HPDE6-E6E7 (cell line): ENCODE data around the gene MYEOV.

Experiments
- DNase-seq: peaks from one replicate; pipeline ENCODE4 v3.0.0; 2011; ENCODE audit warnings: missing footprints; ENCODE audit errors: extremely low spot score

MYEOV gene

GRCh38 chr11:69265911-69266510, 27.9 kb upstream of the MYEOV start:
- DNase-seq = no peak

- no peak for DNase-seq
Measured at GRCh38 chr11:69267395-69267805, 26.6 kb upstream of the MYEOV start.

- DNase-seq = no peak
Measured at GRCh38 chr11:69268911-69269310, 25.0 kb upstream of the MYEOV start.

DNA sequence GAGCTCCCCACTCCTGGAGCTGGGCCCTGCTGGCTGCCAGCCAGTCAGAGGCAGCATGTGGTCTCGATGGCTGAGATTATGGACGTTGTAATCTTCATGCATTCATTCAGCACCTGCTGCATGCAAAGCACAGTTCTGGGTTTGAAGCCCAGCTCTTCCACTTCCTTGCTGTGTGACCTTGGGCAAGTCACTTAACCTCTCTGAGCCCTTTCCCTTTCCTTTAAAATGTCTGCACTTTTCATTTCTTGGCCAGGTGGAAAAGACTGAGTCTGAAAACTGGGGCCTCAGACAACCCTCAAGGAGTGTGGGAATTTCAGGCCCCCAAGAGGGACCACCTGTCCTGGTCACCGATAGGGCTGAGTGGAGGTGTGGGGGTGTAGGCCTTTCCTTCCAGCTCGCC, 24.6 kb upstream of the MYEOV start:
- no peak for DNase-seq

DNA sequence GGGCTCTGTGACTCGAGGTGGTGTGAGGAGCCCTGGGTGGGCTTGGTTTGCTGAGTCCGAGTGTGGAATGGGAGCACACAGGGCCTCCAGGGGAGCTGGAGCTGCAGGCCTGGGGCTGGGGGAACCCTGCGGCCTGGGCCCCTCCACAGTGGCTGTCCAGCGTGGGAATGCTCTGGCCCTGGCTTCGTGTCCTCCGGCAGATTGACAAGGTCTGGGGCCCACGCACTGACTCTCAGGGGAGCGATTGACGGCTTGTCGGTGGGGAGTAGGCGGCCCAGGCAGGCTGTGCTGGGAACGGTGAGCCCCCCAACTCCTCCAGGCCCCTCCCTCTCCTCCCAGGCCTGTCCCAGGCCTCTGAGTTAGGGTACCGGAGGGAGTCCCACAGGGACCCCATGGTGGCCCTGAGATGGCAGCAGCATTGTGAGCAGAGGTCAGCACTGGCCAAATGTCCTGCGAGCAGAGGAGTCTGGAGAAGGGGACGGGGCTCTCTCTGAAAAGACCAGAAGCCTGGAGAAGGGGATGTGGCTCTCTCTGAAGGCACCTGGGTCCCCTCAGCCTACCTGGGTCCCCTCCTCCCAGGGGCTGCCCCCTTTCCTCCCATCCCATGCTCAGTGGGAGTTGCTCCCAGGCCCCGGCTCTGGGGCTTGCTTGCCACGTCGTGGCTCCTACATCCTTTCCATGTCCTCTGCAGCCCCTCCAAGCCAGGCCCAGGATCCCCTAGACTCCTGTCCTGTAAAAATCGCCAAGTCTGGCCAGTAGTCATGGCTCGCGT, 23.8 kb upstream of the MYEOV start:
- DNase-seq = no peak

DNA sequence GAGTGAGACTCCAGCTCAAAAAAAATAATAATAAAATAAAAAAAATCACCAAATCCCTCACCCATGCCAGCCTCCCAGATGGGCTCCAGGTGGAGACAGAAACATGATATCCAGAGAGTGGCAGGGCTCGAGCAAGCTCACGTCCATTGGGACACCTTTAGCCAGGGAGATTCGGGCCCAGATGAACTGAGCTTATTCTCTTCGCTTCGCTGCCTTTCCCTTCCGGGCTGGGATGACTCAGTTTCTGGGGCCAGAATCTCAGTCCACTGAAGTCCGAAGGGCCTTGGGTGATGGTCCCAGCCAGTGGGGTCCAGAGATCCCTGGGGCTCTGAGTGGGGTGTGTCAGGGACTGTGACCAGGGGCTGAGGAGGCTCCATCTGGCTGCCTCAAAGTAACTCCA, 23.0 kb upstream of the MYEOV start:
- DNase-seq = no peak

- no peak for DNase-seq
Measured at GRCh38 chr11:69272055-69272454, 21.9 kb upstream of the MYEOV start.

DNA sequence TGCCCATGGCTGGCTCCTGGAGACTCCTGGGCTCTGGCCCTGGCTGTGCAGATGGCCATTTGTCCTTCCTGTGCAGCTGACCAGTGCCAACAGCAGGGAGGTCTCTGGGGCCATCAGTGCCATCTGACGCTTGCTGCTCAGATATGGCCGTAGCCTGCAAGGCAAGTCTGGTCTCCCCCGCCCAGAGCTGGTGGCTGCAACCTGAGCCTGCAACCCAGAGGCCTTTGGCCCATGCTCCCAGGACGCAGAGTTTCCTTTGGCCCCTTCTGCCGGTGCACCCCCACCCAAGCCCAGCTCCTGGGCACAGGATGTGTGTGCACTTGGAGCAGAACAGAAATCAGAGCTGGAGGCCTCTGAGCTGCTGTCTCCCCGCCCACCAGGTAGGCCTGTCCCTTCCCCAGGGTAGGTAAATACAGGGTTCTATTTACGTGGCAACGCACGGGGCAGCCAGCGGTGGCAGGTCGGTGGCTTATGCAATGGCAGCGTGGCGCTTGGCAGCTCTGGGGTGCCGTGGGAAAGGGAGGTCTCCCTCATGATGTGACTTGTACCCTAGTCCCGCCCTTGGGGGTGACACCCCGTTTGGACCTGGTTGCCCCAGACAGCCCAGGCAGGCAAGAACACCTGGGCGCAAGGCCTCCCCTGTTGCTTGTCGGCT, 21.0 kb upstream of the MYEOV start:
- no peak for DNase-seq

GRCh38 chr11:69273571-69273970, 20.4 kb upstream of the MYEOV start:
- DNase-seq = no peak

- peak; percentile 80 for DNase-seq
Measured at GRCh38 chr11:69274531-69275016, 19.4 kb upstream of the MYEOV start.

GRCh38 chr11:69275178-69275577, 18.8 kb upstream of the MYEOV start:
- DNase-seq = no peak

DNA sequence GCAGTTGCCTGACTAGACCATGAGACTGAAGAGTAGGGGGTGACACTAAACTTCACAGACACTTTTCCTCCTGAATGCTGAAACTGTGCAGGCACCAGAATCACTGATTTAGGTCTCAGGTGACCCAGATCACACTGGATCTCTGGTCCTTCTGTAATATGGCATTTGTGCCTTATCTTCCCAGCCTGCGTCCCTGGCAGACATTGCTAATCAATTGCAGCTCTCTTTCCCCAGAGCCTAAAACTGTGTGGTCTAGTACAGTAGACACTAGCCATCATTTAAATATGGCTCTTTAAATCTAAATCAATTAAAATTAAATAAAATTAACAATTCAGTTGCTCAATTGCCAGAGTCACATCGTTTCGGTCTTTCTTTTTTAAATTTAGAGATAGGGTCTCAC, 17.8 kb upstream of the MYEOV start:
- DNase-seq = no peak

- DNase-seq = no peak
Measured at GRCh38 chr11:69277074-69277809, 16.7 kb upstream of the MYEOV start.

- no peak for DNase-seq
Measured at GRCh38 chr11:69278091-69278867, 15.7 kb upstream of the MYEOV start.

DNA sequence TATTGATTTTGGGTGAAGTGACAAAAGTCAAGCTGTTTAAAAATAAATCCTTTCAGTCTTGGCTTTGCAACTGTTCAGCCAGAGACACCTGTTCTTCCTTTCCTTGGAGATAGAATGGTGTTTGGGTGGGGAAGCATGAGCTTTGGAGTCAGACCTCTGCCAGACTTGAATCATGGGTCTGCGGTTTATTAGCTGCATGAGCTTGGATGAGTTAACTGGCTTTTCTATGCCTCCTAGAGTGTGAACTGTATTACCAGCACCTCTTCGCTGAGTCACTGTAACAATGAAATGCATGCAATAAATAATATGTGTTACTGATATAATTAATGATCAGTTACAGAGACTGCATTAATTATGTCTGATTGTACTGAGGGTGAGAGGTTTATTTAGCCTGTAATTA, 13.5 kb upstream of the MYEOV start:
- peak; percentile 80 for DNase-seq

GRCh38 chr11:69280994-69281393, 13.0 kb upstream of the MYEOV start:
- DNase-seq = peak; percentile 85

DNA sequence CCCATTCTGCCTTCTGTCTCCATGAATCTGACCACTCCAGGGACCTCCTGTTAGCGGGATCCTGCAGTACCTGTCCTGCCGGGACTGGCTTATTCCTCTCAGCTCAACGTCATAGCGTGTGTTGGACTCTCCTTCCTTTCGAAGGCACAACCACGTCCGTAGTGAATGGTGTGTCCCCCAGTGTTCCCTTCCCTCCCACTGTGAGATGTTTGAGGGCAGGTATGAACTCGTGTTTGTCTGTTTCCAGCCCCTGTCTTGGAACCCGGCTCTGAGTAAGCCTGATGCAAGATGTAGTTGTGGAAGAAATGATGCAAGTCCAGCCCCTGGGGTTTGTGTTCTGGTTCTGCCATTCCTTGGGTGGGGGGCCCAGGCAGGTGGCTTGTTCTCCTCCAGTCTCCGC, 10.5 kb upstream of the MYEOV start:
- no peak for DNase-seq

- no peak for DNase-seq
Measured at GRCh38 chr11:69284081-69284511, 9.9 kb upstream of the MYEOV start.

DNA sequence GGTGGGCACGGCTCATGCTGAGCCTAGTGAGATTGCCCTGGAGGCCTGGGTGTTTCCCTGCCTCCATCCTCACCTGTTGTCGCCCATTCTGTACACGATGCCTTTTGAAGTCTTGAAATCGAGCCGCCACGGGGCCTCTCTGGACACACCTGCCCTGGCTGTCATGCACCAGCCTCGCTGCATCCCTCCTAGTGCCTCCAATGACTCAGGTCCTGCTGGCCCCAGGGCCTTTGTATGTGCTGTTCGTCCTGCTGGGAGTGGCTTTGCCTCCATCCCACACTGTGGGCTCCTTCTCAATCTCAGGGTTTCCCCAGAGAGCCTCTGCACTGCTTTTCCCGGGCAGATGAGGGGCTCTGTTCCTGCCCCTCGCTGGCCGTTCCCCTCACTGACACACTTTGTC, 8.9 kb upstream of the MYEOV start:
- no peak for DNase-seq

- no peak for DNase-seq
Measured at GRCh38 chr11:69285766-69286165, 8.2 kb upstream of the MYEOV start.
